ENCODE results near the gene MSANTD1.

GRCh38 chr4:3303565-3303824 lies 54.5 kb downstream of the MSANTD1 start:
- no peak for TF ChIP-seq POLR2AphosphoS5 (IDR thresholded peaks at IDR 0.05; ENCODE audit: low read depth, low read length)
- TF ChIP-seq POLR2A (IDR thresholded peaks at IDR 0.05; ENCODE audit: low read depth, low read length): no peak
- TF ChIP-seq TAF1 (IDR thresholded peaks at IDR 0.05; ENCODE audit: low read depth, low read length): no peak
- no peak for TF ChIP-seq POU2F2 (IDR thresholded peaks at IDR 0.05; ENCODE audit: low read depth, low read length)
